CD1c-positive myeloid dendritic cell (primary cell): ENCODE measurements around the gene CCNH.

ENCODE experiments used
- DNase-seq: peaks from one replicate; pipeline ENCODE4 v3.0.0-alpha.2; 2016; ENCODE audit errors: extremely low spot score

CCNH gene

DNA sequence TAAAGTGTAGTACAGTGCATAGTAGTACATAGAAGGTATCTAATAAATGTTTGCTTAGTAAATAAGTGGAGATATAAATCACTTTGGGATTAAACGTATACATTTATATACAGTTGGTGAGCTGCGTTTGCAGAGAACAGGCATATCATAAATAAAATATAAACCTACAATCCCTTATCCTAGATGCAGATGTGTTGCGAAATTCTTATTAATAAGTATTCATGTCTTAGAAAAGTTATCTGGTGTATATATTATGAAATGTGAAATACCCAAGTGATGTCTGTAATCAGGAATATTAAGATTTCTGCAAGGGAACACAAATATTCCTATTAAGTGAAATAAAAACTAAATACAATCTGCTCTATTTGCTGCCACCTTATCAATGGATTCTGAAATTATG, 8.8 kb downstream of the CCNH start:
- DNase-seq: no peak

DNA sequence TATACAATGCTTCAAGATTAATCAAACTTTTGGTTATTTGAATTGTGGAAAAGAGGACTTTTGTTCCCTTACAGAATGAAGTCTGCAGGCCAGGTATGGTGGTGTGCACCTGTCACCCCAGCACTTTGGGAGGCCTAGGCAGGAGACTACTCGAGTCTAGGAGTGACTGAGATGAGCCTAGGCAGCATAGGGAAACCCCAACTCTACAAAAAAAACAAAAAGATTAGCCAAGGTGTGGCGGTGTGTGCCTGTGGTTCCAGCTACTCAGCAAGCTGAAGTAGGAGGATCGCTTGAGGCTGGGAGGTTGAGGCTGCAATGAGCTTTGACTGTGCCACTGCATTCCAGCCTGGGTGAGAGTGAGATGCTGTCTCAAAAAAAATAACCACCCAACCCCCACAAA, 9.3 kb downstream of the CCNH start:
- DNase-seq: no peak

DNA sequence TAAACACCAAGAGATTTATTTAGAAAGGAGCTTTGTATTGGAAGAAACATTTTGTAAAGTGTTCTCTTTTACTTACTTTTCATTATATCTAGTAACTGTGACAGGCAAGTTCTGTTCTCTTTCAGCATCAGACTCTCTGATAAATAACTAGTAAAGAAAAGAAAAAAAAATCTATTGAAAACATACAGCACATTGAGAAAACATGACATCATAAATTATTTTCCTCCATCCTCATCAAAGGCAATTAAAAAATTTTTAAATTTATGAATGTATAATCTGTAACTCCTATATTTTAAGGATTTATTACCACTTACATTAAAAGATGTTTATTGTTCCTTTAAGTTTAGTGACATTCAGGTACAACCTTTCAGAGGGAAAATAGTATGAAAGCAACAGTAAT, 11.1 kb downstream of the CCNH start:
- DNase-seq: no peak

DNA sequence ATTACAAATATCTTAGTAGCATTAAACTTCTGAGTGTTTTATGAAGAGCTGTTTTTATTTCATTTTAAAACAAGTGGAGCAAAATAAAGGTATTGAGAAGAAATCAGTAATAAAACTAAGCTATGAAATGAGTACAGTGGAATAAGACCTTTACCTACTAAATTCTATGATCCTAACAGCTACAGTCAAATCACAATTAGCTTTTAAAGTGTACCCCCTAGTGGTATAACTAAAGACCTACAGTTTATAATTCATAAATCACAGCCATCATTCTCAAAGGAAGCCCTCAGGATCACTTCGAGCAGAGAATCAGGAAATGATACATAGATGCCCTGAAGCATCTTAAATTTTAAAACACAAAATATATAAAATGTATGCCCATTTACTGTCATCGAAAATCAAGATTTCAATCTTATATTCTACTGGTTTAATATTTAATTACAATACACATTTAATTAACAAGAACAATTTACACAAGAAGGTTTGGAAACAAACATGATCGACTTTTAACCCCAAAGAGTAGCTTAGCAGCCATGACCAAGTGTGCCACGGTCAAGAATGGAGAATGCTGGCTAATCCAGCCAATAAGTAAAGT, 12.3 kb downstream of the CCNH start:
- peak; percentile 63 for DNase-seq

DNA sequence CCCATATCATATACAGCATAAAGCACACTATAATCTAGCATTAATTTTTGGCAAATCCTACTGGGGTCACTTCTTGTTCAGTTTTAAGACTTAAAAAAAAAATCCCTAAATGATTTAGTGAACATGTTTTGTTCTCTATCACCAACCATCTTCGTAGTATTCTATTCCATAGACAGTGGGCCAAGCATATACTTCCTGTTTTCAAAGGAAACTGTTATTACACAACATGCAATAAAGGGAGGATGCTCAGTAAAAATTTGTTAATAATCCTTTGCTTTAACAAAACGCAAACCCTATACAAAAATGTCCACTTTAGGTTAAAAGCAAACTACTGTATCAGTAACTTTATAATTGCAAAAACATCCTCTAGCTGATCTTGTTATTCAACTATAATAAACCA, 13.0 kb downstream of the CCNH start:
- peak; percentile 63 for DNase-seq

DNA sequence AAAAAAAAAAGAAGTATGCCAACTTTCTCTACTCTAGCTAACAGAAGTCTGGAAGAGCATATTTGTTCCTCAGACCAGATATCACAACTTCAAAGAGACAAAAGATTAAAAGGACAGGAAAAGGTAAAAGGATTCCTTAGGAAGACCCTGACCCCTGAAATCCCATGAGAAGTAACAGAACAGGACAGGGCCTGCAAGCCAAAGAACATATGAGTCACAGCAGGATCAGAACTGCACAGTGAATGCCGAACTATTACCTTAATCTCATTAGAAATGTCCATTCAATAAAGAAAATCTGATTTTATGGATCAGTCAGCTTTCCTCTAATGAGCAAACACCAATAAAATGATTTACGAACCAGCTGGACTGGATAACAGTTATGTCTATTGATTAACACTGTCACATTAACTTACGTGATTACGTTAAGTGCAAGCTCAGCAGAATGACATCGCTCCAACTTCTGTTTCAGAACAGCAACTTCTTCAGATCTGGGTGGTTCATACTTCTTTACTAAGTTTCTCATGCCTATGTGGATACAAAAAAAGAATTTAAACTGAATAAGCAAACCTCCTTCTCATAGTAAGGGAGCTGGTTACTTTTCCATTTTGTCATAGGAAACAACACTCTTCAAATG, 13.6 kb downstream of the CCNH start:
- no peak for DNase-seq

DNA sequence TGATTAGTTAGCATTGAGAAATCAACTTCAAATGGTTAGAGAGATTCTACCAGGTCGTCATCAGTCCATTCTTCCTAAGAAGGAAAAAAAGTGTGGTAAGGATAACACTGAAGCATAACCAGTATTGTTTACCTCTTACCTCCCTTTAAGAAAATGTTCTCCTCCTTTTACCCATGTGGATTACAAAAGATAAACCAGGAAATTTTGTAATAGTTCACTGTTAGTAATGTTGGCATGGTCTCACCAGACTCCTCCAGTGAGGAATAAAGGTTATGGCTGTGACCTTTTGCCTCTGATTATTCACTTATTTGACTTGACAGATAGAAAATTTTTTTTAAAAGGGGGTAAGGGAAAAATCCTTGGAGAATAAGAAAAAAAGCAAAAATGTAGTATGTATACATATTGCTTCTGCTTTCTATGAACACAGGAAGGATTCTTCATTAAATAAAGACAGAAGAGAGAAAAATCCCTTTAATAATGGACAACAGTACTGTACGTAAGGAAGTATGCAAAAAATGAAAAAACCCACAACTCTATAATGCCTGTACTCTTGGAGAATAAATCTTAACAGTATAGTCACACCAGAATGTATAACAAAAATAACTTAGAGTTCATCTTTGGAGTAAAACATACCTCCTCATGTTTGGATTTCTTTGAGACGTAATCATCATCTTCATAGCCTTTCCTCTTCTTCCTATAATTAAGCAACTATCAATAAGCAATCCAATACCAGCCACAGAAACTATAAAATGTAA, 18.1 kb downstream of the CCNH start:
- no peak for DNase-seq

DNA sequence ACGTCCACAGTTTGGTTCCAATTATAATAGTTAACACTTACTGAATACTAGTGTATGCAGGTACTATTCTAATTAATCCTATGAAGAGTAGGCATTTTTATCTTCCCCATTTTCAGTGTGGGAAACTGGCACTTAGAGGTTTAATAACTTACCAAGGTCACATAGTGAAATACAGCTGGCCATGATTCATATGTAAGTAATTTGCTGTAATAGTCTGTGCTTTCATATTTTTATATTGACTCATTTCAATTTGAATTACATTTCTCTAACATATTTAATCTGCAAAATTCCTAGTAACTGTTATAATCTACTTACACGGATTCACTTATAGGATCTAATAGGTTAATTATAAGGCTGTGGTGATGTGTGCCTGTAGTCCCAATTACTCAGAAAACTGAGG, 19.4 kb downstream of the CCNH start:
- DNase-seq: no peak

DNA sequence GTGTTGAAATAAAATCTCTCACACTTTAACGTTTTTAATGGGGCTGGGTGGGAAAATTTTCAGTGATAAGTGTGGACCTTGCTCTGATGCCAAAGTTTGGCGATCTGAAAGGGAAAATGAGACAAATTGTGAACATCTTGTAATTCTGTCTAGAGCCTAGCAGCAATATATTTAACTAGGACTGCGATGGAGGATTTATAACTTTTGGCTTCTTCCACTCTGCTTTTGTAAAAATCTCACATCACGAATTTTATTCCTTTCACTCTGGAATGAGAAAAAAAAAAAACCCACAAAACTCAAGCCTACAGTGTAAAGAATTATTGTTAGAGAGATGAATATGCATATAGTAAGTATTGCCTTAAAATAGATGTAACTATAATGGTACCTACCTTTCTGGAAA, 19.9 kb downstream of the CCNH start:
- no peak for DNase-seq

DNA sequence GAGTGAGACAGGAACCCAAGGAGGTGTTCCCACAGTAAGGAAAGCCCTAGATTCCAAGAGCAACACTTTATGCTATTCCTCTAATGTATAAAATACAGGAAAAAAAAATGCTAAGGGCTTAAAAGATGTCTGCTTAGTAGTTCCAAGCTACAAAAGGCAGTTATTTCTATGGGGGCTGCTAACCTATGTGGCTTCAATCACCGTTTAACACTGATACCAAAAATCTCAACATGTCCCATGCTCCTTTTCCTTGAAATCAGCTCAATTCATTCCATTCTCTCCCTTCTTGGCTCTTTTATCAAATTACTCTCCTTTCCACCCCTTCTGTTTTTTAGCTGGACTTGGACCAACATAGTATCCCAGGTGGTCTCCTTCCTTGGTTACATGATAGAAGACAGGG, 20.6 kb downstream of the CCNH start:
- no peak for DNase-seq

DNA sequence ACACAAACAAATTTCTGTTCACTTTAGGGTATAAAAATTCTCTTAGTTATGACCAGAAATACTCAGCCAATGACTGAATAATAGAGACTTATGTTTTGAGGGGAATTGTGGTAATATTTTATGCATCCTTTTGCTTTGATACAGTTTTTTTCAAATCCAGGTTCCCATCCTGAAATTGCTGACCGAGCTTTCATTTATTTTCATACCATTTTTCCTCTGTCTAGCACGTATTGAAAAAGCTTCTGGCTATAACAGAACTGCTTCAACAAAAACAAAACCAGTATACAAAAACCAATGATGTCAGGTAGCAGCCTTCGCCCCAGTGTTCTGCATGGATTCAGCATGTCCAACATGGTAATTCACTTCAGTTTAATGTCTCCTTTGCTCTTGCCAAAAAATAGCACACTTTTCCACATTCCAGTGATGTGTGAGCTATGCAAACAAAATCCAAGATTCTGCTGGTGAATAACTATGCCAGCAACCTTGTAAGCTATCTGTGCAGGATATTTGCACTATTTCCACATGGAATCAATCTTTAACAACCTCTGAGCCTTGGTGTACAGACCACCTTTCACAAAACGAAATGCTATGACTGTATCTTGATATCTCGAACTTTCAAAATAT, 22.0 kb downstream of the CCNH start:
- DNase-seq: no peak

DNA sequence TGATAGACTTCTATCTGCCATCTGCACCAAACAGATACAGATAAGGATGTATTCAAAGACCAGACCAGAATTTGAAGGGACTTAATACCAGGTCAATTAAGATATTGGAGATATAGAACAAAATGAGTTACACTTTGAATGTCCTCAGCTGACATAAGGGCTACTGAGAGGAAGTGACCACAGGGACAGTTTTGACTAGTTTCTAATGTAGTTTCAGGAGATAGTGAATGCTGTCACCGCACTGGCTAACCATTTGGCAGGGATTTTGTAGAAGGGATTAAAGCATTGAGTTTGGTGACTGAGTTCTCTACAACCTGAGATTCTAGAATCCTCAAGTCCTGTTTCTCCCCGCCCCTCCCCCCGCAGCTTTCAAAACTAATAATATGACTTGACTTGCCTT, 22.7 kb downstream of the CCNH start:
- no peak for DNase-seq

DNA sequence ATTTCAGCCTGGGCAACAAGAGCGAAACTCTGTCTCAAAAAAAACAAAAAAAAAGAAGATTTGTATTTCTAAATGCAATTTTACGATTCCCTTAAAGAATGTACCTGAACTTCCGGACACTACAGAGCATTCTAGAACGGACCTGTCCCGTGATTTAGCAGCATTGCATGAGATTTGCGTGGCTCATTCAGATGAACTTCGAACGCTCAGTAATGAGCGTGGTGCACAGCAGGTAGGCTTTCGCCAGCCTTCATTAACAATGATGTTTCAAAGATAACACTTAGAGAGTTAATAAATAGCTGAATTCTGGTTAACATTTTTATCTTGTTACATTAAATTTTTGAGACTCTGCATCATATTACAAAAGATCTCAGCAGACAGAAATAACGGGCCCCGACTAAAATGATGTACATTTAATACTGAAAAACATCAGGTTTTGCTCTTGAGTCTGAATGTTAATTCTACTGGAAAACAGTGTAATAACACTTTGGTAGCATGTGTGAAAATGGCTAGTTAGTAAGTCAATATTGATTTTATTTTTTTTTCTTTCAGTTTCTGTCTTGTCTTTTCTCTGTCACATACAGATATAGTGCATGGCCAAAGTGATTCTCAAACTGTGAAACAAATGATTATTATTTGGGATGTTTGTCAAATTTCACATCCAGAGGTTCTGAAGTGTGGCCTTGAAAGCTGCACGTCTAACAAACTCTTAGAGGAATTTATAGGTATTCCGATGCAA, 23.3 kb downstream of the CCNH start:
- DNase-seq: no peak

DNA sequence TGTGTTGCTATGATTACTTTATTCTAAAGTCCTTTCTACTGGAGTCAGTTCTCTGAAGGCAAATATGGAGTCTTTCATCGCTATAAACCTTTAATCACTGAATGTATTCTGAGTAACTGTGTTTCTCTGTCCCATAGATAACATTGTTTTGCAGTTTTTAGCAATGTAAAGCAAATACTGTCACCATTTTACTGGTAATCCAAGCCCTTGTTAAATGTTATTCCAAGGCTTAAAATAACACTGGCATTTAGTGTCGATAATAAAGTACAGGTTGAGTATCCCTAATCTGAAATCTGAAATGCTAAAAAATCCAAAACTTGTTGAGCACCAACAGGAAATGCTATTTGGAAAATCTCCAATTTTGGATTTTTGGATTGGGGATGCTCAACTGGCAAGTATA, 24.6 kb downstream of the CCNH start:
- no peak for DNase-seq

DNA sequence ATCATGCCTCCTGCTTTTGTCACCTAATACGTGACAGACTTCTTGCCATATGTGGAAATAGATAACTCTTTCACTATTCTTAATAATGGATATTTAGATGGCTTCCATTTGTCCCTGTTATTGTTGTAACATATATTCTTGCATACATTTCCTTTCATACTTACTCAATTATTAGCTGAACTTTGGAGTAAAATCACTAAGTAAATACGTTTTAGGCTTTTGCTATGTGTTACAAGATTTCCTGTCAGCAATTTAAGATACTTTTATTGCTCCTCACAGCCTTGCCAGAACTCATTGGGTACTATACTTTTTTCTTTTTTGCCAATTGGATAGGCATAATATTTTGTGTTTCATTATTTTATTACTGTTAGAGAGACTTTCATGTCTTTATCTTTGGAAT, 26.9 kb downstream of the CCNH start:
- DNase-seq: no peak

DNA sequence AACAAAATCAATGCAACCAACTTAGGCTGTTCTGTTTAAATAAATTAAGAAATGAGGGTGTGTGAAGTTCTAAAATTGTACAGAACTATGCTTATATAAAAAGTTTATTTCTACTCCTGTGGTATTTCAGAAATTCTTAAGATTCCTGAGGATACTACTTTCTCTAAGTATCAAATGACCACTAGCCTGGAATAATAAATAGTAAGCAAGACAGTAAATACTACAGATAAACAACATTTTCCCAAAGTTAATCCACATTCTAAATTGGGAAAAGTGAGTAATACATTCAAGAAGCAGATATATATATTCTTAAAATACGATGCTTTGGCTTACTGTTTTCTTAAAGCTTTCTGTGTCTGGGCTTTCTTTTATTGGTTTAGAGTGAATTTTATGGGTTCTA, 29.5 kb downstream of the CCNH start:
- DNase-seq: no peak

DNA sequence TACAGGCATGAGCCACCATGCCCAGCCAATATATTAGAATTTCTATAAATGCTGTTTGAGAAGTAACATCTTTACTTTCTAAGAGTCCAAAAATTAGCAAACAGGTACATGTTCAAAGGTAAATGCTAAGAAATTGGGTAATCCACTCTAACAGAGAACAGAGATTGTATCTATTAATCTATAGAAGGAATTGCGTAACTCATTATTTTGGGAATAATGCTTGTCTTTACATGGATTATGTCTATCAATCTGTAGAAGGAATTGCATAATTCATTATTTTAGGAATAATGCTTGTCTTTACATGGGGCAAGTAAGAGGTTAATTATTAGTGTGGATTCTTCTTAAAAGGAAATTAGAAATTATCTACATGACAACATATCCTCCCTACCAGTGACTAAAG, 30.5 kb downstream of the CCNH start:
- no peak for DNase-seq

DNA sequence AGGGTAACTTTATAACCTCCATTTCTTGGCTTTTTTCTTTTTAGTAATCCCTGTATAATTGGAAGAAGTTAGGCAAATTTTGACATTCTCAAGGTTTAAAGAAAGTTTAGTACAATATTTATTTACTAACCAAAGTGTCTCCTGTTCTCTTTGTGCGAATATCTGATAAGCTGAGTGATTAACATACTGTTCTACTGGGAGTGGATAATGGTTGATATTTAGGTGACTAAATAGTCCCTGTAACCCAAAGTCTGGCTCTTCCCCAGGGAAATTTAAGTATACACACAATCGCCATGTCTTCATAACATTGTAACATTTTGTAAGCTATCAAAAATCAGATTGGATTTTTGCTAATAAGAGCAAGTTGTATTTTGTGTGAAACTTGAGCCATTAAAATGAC, 40.0 kb downstream of the CCNH start:
- DNase-seq: no peak

DNA sequence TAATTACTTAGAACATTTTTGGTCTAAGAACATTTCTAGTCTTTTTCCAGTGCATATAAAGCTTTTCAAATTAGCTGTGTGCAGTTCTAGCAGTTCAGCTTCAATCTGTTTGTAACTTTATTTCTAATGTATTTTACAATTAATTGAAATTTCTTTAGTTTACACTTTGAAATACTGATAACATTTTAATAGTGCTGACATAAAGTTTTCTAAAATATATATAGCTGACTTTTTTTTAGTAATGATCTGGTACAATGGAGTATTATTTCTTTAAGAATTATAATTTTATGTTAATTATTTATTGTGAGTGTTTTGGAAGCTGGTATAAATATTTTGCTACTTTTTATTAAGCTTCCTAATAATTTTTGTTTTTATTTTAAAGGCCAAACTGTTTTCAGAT, 43.3 kb downstream of the CCNH start:
- DNase-seq: no peak

DNA sequence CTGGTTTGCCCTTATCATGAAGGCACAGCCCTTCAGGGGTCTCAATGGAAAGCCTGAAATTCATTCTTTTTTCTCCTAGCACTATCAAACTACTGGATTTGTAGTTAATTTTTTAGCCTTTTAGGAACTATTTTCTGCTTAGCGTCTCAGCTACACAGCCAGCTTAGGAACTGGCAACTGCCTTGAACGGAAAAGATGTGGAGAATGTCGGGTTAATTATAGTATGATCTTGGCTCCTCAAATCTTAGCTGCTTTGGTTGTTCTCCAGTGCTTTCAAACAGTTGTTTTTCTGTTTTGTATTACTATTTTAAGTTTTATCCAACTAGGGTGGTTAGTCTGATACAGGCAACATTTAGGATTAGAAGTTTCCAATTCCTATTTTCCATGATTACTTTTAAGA, 44.1 kb downstream of the CCNH start:
- no peak for DNase-seq

DNA sequence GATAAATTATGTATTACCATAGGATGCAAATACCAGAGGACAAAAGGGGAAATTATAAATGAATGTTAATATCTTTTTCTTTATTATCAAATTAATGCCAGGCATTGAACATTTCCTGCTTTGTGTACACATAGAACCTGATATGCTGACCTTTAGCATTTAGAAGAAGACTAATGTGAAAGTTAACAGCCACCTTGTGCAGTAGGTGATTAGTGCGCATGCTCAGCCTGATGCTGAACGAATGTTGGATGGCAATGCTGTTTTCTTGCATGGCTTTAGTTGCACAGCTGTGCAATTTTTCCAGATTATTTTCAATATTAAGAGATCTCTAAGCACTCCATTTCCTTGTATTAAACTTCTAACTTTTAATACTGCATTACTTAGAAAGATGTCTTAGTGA, 45.5 kb downstream of the CCNH start:
- no peak for DNase-seq

DNA sequence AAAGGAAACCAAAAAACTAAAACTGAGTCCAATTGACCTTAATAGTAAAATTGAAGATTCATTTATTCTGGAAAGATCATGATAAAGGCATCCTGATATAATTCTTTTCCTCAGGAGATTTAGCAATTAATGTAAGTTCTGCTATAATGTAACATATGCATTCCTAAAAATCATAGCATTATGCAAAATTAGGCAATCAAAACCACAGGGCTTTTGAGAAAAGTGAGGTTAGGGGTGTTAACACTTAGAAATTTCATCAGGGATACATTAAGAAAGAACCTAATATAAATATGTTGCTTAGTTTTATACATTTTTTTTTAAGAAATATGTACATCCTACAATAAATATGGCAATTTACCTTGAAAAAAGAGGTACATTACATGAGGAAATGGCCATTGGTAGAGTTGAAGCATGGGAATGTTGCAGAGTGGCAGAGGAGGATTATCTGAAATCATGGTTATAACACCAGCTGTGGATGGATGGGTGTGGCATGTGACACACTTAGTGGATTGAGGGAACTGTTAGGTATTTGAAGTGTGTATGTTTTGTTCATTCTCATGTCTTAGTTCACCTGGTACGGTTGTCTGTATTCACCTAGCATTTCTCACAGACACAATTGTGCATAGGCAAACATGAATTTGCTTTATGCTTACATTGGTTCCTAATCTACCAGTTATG, 51.1 kb downstream of the CCNH start:
- peak; percentile 12 for DNase-seq
